Tibial artery (tissue), 4 donors: ENCODE results near the gene PNCK.

Experiments used
- DNase-seq, 2 donors: peaks; one replicate each; pipeline ENCODE4 v3.0.0-alpha.2; 2019
- H3K27ac ChIP-seq, 2 donors: fragments of 200-600 bp; sonication (generic) in 1 of 2; 1 replicate in 1 of 2; 2 replicates in 1 of 2; pipeline ENCODE4 v1.5.1; 2018 to 2019; ENCODE audit warnings: mild to moderate bottlenecking in 1 of 2
- H3K27me3 ChIP-seq, 2 donors: fragments of 200-600 bp; sonication (generic) in 1 of 2; one replicate each; pipeline versions ENCODE4 v1.5.1 to v1.6.0; 2016 to 2019
- H3K36me3 ChIP-seq, 3 donors: fragments of 200-600 bp; sonication (generic) in 2 of 3; one replicate each; pipeline ENCODE4 v1.5.1; 2016 to 2019; ENCODE audit warnings: mild to moderate bottlenecking in 2 of 3
- H3K4me1 ChIP-seq, 4 donors: fragments of 200-600 bp; sonication (generic) in 2 of 4; 1 replicate in 3 of 4; 2 replicates in 1 of 4; pipeline ENCODE4 v1.5.1; 2016 to 2019
- H3K4me3 ChIP-seq, 2 donors: fragments of 200-600 bp; sonication (generic) in 1 of 2; 1 replicate in 1 of 2; 2 replicates in 1 of 2; pipeline ENCODE4 v1.5.1; 2018 to 2019; ENCODE audit warnings: mild to moderate bottlenecking in 2 of 2
- H3K9me3 ChIP-seq, 3 donors: fragments of 200-600 bp; sonication (generic) in 1 of 3; one replicate each; pipeline ENCODE4 v1.5.1; 2016 to 2019
- intact Hi-C: fragments of 100-400 bp; cut with DNase I; formaldehyde crosslinking; loops from one replicate; pipeline ENCODE4 v1.15.0; 2023; ENCODE audit warnings: low total_unique reads
- TF ChIP-seq, protein P1 (sequence below), 2 experiments: fragments of 200-600 bp in 1 of 2; fragments of 450-650 bp in 1 of 2; IDR thresholded peaks; one replicate each; pipeline ENCODE4 v1.5.1; 2017 to 2019; ENCODE audit warnings: antibody characterized with exemption in 2 of 2, mild to moderate bottlenecking in 1 of 2, moderate library complexity in 1 of 2

Gene PNCK

DNA sequence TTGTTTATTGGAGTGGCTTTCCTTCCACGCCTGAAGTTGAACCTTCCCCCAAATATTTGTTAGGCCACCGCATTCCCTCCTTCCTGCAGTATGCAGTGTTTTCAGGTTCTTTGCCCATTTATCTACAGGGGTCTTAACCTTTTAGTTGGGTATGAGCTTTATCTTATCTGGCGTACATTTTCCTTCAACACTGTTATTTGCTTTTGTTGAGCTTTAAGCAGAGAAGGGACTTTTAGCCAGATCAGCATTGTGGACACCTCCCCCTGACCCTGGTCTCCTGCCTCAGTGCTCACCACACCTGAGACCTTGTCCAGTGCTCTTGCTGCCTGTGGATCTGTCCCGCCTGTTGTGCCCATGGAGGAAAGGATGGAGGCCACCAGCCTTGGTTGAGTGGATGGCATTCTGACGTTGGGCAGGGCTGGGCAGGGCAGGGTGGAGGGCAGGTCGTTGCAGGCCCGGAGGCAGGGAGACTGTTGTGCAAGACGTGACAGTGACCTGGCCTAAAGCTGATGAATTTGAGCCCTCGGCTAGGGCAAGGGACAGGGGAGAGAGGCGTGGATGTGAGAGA, 27.6 kb downstream of the PNCK start:
- TF ChIP-seq, protein P1, sequence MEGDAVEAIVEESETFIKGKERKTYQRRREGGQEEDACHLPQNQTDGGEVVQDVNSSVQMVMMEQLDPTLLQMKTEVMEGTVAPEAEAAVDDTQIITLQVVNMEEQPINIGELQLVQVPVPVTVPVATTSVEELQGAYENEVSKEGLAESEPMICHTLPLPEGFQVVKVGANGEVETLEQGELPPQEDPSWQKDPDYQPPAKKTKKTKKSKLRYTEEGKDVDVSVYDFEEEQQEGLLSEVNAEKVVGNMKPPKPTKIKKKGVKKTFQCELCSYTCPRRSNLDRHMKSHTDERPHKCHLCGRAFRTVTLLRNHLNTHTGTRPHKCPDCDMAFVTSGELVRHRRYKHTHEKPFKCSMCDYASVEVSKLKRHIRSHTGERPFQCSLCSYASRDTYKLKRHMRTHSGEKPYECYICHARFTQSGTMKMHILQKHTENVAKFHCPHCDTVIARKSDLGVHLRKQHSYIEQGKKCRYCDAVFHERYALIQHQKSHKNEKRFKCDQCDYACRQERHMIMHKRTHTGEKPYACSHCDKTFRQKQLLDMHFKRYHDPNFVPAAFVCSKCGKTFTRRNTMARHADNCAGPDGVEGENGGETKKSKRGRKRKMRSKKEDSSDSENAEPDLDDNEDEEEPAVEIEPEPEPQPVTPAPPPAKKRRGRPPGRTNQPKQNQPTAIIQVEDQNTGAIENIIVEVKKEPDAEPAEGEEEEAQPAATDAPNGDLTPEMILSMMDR (IDR thresholded peaks at IDR 0.05): no peak
- H3K9me3 ChIP-seq: no peaks in the 10 kb centered on the region
- intact Hi-C loops: no loop called here
- H3K36me3 ChIP-seq: no peaks in the 10 kb centered on the region
- H3K4me3 ChIP-seq: no peak overlapping the region
- H3K27ac ChIP-seq: no peak overlapping the region
- peaks cover 0 to 37% (median 25%) of the 10 kb centered on the region in 4 donors for H3K4me1 ChIP-seq
- DNase-seq: peak in 1 of 2 donors; percentile 29
- H3K27me3 ChIP-seq: peaks cover 0 to 86% of the 10 kb centered on the region in 2 donors

DNA sequence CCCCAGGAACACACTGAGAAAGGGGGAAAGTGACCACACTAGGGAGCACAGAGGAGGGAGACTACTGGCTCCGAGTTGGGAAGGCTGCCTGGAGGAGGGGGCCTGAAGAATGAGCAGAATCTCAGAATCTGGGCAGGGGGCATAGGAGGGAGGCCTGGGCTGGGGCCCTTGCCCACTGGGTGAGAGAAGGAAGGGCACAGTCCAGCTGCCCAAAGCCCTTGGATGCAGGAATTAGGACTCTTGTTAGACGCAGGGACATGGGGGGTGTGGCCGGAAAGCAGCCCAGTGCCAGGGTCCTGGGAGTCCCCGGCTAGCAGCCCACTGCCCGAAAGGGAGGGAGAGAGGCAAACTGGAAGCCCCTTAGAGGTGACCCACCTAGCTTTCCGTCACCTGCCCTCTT, 28.5 kb downstream of the PNCK start:
- TF ChIP-seq, protein P1 (IDR thresholded peaks at IDR 0.05): no peak
- Histone ChIP-seq H3K4me1 (peaks cover 0 to 37% (median 25%) of the 10 kb centered on the region in 4 donors), H3K27ac (no peak overlapping the region), H3K27me3 (peaks cover 0 to 86% of the 10 kb centered on the region in 2 donors), H3K4me3 (no peak overlapping the region), H3K36me3 (no peaks in the 10 kb centered on the region), H3K9me3 (no peaks in the 10 kb centered on the region)
- DNase-seq: no peak
- intact Hi-C loops: no loop called here

DNA sequence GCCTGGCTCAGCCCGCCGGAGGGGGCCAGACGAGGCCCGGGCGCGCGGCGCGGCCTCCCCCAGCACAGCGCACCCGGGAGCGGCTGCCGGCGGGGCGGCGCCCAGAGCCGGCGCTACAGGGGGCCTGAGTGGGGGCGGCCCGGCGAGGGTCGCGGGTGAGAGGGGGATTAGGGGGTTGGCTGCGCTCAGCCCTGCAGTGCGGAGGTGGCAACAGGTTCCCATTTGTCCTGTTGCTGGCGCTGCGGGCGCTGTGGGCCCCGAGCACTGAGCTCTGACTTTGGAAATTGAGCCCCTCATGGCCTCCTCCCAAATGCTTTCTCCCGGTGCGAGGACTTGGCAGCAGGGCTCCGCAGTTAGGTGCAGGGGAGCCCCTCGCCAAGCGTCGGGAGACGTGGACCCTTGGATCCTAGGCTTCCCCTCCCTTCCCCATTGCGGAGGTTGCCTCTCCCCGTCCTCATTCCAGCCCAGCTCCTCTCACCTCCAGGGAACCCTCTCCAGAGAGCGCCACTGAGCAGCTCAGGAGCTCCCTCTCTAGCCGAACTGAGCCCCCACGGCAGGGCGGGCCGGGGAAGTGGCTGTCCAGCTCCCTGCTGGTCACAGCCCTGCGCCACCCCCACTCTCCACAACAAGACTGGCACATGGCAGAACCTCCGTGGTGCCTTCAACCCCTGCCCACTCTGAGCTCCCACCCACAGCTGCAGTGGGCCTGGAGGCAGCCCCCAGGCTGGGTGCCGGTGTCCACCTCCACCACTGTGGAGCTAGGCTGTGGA, 29.1 kb downstream of the PNCK start:
- Histone ChIP-seq H3K9me3 (no peaks in the 10 kb centered on the region), H3K36me3 (no peaks in the 10 kb centered on the region), H3K4me3 (no peak overlapping the region), H3K4me1 (peaks cover 0 to 37% (median 25%) of the 10 kb centered on the region in 4 donors), H3K27ac (no peak overlapping the region), H3K27me3 (peaks cover 0 to 80% of the 10 kb centered on the region in 2 donors)
- TF ChIP-seq, protein P1 (IDR thresholded peaks at IDR 0.05): no peak
- DNase-seq: no peak
- intact Hi-C loops: no loop called here

DNA sequence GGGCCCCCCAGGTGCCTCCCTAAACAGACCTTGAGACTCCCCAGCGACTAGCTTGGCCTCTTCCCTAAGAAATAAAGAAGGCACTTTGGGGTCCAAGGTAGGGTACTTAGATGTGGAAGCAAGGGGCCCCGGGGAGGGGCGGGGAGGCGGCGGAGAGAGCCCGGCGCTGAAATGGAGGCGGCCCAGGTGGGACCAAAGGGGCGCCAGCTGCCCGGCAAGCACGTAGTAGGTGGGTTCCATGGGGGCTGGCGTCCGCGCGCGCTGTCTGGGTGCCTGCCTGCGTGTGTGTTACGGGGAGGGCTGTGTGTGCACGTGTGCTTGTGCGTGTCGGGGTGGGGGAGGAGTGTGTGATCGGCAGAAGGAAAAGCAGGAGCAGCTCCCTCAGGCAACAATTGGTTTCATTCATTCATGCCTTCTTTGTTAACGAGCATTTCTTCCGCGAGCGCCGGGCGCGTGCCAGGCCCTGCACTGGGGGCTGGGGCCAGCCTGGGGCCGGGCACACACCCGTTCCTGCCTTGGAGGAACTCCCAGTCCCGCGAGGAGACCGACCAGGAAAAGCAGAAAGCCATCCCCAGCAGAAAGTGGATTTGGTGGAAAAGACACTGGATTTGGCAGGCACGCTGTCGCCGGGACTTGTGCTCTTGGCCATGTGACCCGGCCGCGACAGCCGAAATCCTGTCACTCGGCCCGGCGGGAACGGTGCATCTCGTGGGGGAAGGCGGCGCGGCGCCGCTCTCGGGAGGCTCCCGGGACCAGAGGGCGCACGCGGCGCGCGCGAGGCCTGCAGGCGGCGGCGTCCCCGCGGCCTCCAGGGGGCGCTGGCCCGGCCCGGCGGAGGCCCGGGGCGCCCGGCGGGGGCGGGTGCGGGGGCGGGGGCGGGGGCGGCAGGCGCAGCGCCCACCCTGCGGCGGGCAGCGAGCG, 29.9 kb downstream of the PNCK start:
- H3K4me3 ChIP-seq: peak overlapping the region in 1 of 2 donors; percentile 25
- H3K9me3 ChIP-seq: no peaks in the 10 kb centered on the region
- no peak for DNase-seq
- intact Hi-C loops: no loop called here
- TF ChIP-seq, protein P1 (IDR thresholded peaks at IDR 0.05): no peak
- no peaks in the 10 kb centered on the region for H3K36me3 ChIP-seq
- peaks cover 0 to 37% (median 25%) of the 10 kb centered on the region in 4 donors for H3K4me1 ChIP-seq
- H3K27ac ChIP-seq: no peak overlapping the region
- peaks cover 0 to 72% of the 10 kb centered on the region in 2 donors for H3K27me3 ChIP-seq

DNA sequence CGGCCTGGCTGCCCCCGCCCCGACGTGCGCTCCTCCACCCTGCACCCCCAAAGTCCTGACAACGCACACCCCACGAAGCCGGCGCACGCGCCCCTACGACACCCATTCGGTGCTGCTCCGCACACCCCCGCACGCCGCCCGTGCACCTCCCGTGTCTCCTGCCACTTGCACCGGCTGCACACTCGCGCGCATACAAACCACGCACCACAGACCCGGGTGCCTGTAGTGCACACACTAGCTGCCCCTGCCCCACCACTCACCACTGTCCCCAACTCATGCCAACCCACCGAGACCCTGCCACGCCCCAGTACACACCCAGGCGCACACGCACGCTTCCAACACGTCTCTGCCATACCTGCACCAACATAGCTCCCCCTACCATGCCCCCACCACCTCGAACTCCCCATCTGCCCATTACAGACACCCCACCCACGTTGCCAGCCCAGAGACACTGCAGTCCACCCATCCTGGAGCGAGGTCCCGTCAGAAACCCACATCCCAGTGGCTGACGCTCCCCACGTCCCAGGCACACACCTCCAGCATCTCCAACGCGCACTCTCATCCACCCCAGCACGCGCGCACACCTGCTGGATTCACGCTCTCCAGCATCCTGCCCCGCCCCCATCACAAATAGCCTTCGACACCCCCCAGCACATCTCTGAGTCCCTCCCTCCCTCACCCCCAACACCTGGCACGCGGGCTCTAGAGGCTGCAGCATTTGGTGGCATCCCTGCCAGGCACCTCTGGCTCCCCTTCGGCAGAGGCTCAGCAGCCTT, 30.8 kb downstream of the PNCK start:
- H3K36me3 ChIP-seq: no peaks in the 10 kb centered on the region
- H3K4me3 ChIP-seq: no peak overlapping the region
- H3K9me3 ChIP-seq: no peaks in the 10 kb centered on the region
- H3K27me3 ChIP-seq: peaks cover 0 to 63% of the 10 kb centered on the region in 2 donors
- intact Hi-C loops: no loop called here
- TF ChIP-seq, protein P1 (IDR thresholded peaks at IDR 0.05): no peak
- peaks cover 0 to 36% (median 24%) of the 10 kb centered on the region in 4 donors for H3K4me1 ChIP-seq
- DNase-seq: no peak
- no peak overlapping the region for H3K27ac ChIP-seq
